ENCODE measurements around the gene PI4K2A. TPM values are rescaled to one million over a fixed set of nuclear protein-coding genes. Genes with fewer than 3 reads are reported as not detected.

Gene PI4K2A
- total RNA-seq, 2 experiments from 2014 or later, result 8.4 to 8.5 TPM

DNA sequence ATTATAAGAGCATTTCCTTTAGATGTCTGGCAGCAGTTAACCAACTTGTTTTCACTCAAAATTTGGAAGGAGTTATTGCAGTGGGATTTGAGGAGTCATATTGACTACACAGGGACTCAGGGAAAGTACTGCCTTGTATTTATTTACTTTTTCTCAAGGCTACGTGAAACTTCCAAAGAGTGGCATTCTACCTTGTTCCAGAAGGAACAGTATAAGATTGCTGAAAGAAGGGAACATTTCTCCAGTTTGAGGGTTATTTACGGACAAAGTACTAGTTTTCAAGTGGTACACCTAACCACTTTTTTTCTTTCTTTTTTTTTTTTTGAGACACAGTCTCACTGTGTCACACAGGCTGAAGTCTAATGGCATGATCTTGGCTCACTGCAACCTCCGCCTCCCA, 12.2 kb upstream of the PI4K2A start:
- no peaks in the 10 kb centered on the region for H3K36me3 Mint-ChIP-seq (ENCODE audit: low read depth)
- no peaks in the 10 kb centered on the region for H3K9me3 Mint-ChIP-seq
- no peak overlapping the region for H3K4me3 Mint-ChIP-seq
- no peak overlapping the region for H3K27ac Mint-ChIP-seq
- ChIA-PET CTCF (no interaction called here), POLR2A (no interaction called here)
- ATAC-seq (no peak), DNase-seq (no peak)
- H3K4me1 Mint-ChIP-seq (ENCODE audit: low read depth), result peaks cover 7% of the 10 kb centered on the region
- TF ChIP-seq, protein P1, sequence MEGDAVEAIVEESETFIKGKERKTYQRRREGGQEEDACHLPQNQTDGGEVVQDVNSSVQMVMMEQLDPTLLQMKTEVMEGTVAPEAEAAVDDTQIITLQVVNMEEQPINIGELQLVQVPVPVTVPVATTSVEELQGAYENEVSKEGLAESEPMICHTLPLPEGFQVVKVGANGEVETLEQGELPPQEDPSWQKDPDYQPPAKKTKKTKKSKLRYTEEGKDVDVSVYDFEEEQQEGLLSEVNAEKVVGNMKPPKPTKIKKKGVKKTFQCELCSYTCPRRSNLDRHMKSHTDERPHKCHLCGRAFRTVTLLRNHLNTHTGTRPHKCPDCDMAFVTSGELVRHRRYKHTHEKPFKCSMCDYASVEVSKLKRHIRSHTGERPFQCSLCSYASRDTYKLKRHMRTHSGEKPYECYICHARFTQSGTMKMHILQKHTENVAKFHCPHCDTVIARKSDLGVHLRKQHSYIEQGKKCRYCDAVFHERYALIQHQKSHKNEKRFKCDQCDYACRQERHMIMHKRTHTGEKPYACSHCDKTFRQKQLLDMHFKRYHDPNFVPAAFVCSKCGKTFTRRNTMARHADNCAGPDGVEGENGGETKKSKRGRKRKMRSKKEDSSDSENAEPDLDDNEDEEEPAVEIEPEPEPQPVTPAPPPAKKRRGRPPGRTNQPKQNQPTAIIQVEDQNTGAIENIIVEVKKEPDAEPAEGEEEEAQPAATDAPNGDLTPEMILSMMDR (IDR thresholded peaks at IDR 0.05), result no peak
- no peaks in the 10 kb centered on the region for H3K27me3 Mint-ChIP-seq
- intact Hi-C loops (cut with micrococcal nuclease), result no loop called here

DNA sequence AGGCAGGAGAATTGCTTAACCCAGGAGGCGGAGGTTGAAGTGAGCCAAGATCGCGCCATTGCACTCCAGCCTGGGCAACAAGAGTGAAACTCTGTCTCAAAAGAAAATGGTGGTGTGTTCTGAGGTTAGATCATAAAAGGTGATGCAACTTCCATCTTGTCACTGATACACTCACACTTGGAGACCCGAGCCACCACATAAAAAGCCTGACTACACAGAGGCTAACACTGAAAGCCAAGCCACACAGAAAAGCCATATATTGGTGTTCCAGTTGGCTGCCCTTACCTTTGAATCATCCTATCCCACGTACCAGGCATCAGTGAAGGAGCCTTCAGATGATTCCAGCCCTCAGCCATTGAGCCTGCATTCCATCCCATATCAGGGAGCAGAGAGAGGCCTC, 11.2 kb upstream of the PI4K2A start:
- H3K27ac Mint-ChIP-seq, result no peak overlapping the region
- H3K27me3 Mint-ChIP-seq, result no peaks in the 10 kb centered on the region
- no peak for ATAC-seq
- peaks cover 14% of the 10 kb centered on the region for H3K4me1 Mint-ChIP-seq (ENCODE audit: low read depth)
- no peaks in the 10 kb centered on the region for H3K36me3 Mint-ChIP-seq (ENCODE audit: low read depth)
- POLR2A ChIA-PET, result no interaction called here
- CTCF ChIA-PET, result interaction anchor here (0.7 kb wide), 1 partner anchor 17 kb away, joined by 3 read pairs; no protein-coding TSS in a partner anchor
- no peaks in the 10 kb centered on the region for H3K9me3 Mint-ChIP-seq
- intact Hi-C loops (cut with micrococcal nuclease), result no loop called here
- TF ChIP-seq, protein P1 (IDR thresholded peaks at IDR 0.05), result no peak
- DNase-seq, result no peak
- H3K4me3 Mint-ChIP-seq, result no peak overlapping the region

GRCh38 chr10:97631098-97631497, 9.4 kb upstream of the PI4K2A start:
- H3K4me3 Mint-ChIP-seq, result no peak overlapping the region
- no peaks in the 10 kb centered on the region for H3K9me3 Mint-ChIP-seq
- peaks cover 14% of the 10 kb centered on the region for H3K4me1 Mint-ChIP-seq (ENCODE audit: low read depth)
- POLR2A ChIA-PET, result no interaction called here
- no peak overlapping the region for H3K27ac Mint-ChIP-seq
- CTCF ChIA-PET, result no interaction called here
- H3K36me3 Mint-ChIP-seq (ENCODE audit: low read depth), result no peaks in the 10 kb centered on the region
- TF ChIP-seq, protein P1 (IDR thresholded peaks at IDR 0.05), result no peak
- no peaks in the 10 kb centered on the region for H3K27me3 Mint-ChIP-seq
- no peak for ATAC-seq
- no peak for DNase-seq
- intact Hi-C loops (cut with micrococcal nuclease), result no loop called here

GRCh38 chr10:97632949-97633884, 7.3 kb upstream of the PI4K2A start, which contains the start of gene MORN4:
Gene MORN4, minus strand, starts transcription at chr10:97633500. Its CDS starts 13,847 bp downstream, at chr10:97619653.
- intact Hi-C loops (cut with micrococcal nuclease), result no loop called here
- Mint-ChIP-seq H3K4me1 (ENCODE audit: low read depth) (peaks cover 14% of the 10 kb centered on the region), H3K9me3 (no peaks in the 10 kb centered on the region), H3K36me3 (ENCODE audit: low read depth) (no peaks in the 10 kb centered on the region), H3K4me3 (peak within 1 kb of the TSS; percentile 93), H3K27ac (peak within 1 kb of the TSS; percentile 84), H3K27me3 (no peaks in the 10 kb centered on the region)
- peak; percentile 98 for ATAC-seq
- TF ChIP-seq, protein P1 (IDR thresholded peaks at IDR 0.05), result no peak
- DNase-seq, result peak; percentile 93
- ChIA-PET POLR2A (no interaction called here), CTCF (interaction anchor here (0.9 to 1.2 kb wide), 2 partner anchors 9 to 12 kb away, joined by 3 read pairs; no protein-coding TSS in a partner anchor)

- DNase-seq, result peak; percentile 39
- H3K27me3 Mint-ChIP-seq, result no peaks in the 10 kb centered on the region
- CTCF ChIA-PET, result interaction anchor here (0.9 to 1.2 kb wide), 2 partner anchors 9 to 11 kb away, joined by 3 read pairs; no protein-coding TSS in a partner anchor
- no peak overlapping the region for H3K27ac Mint-ChIP-seq
- POLR2A ChIA-PET, result no interaction called here
- peak; percentile 47 for ATAC-seq
- H3K4me3 Mint-ChIP-seq, result peak overlapping the region; percentile 93
- H3K9me3 Mint-ChIP-seq, result no peaks in the 10 kb centered on the region
- intact Hi-C loops (cut with micrococcal nuclease), result no loop called here
- H3K4me1 Mint-ChIP-seq (ENCODE audit: low read depth), result peaks cover 14% of the 10 kb centered on the region
- TF ChIP-seq, protein P1 (IDR thresholded peaks at IDR 0.05), result peak; percentile 62
- H3K36me3 Mint-ChIP-seq (ENCODE audit: low read depth), result no peaks in the 10 kb centered on the region
Measured at GRCh38 chr10:97633921-97634320, 6.5 kb upstream of the PI4K2A start.
